GM18505 (cell line): ENCODE results near the gene IGSF10.
A peak's percentile ranks its signal among the peaks of the same experiment; 100 is the strongest.

Experiments used
- ATAC-seq: cut with Tn5 transposase; IDR thresholded peaks from one replicate; pipeline ENCODE4 v1.9.1; 2021; ENCODE audit not compliant: unreplicated experiment
- POLR2A ChIP-seq: IDR thresholded peaks from 4 replicates; pipeline ENCODE4 v1.6.1; 2011; ENCODE audit warnings: borderline replicate concordance; ENCODE audit not compliant: insufficient read depth, insufficient read length; ENCODE audit errors: extremely low read depth

Gene IGSF10

GRCh38 chr3:151443583-151443982 is 17.3 kb downstream of the IGSF10 start:
- TF ChIP-seq POLR2A, result no peak
- ATAC-seq, result no peak

GRCh38 chr3:151440940-151441339 is 19.9 kb downstream of the IGSF10 start:
- no peak for ATAC-seq
- TF ChIP-seq POLR2A, result no peak

- TF ChIP-seq POLR2A, result no peak
- peak; percentile 92 for ATAC-seq
Measured at GRCh38 chr3:151439652-151440125, 21.2 kb downstream of the IGSF10 start.

- no peak for ATAC-seq
- TF ChIP-seq POLR2A, result no peak
Measured at GRCh38 chr3:151437906-151438305, 23.0 kb downstream of the IGSF10 start.

- no peak for TF ChIP-seq POLR2A
- no peak for ATAC-seq
Measured at GRCh38 chr3:151436675-151437446, 24.0 kb downstream of the IGSF10 start.

GRCh38 chr3:151434151-151434890 is 26.5 kb downstream of the IGSF10 start:
- ATAC-seq, result no peak
- TF ChIP-seq POLR2A, result no peak

GRCh38 chr3:151432616-151433372 is 28.1 kb downstream of the IGSF10 start:
- no peak for TF ChIP-seq POLR2A
- ATAC-seq, result no peak

- ATAC-seq, result no peak
- no peak for TF ChIP-seq POLR2A
Measured at GRCh38 chr3:151431940-151432339, 28.9 kb downstream of the IGSF10 start.

GRCh38 chr3:151430821-151431484 is 29.9 kb downstream of the IGSF10 start:
- no peak for TF ChIP-seq POLR2A
- ATAC-seq, result no peak

- ATAC-seq, result no peak
Measured at GRCh38 chr3:151428386-151428785, 32.5 kb downstream of the IGSF10 start.

GRCh38 chr3:151426341-151426657 is 34.6 kb downstream of the IGSF10 start:
- no peak for TF ChIP-seq POLR2A
- peak; percentile 90 for ATAC-seq

More at GRCh38 chr3:151428386-151428785, 32.5 kb downstream of the IGSF10 start:
- no peak for TF ChIP-seq POLR2A

GRCh38 chr3:151425627-151426340 is 35.1 kb downstream of the IGSF10 start:
- TF ChIP-seq POLR2A, result no peak
- ATAC-seq, result peak; percentile 39
